Testis (tissue), 2 donors: Measurements from ENCODE around the gene DNAJC5.

Experiments
- CTCF ChIP-seq, 3 experiments: fragments of 450-650 bp in 2 of 3; fragments of 200-600 bp in 1 of 3; sonication (generic) in 1 of 3; IDR thresholded peaks; one replicate each; pipeline ENCODE4 v1.5.1; 2016 to 2019; ENCODE audit warnings: antibody characterized with exemption in 3 of 3, mild to moderate bottlenecking in 2 of 3, moderate library complexity in 1 of 3
- POLR2A ChIP-seq: fragments of 450-650 bp; IDR thresholded peaks from one replicate; pipeline ENCODE4 v1.6.1; 2017; ENCODE audit warnings: antibody characterized with exemption, mild to moderate bottlenecking, moderate library complexity

GRCh38 chr20:63959699-63960075, 64.8 kb downstream of the DNAJC5 start:
- TF ChIP-seq POLR2A, result no peak
- no peak for TF ChIP-seq CTCF (IDR thresholded peaks at IDR 0.05)
